ENCODE measurements around the gene NMS. TPM values are rescaled to one million over a fixed set of nuclear protein-coding genes. Genes with fewer than 3 reads are reported as not detected.

Gene NMS
- total RNA-seq, result not detected in 2 replicates

DNA sequence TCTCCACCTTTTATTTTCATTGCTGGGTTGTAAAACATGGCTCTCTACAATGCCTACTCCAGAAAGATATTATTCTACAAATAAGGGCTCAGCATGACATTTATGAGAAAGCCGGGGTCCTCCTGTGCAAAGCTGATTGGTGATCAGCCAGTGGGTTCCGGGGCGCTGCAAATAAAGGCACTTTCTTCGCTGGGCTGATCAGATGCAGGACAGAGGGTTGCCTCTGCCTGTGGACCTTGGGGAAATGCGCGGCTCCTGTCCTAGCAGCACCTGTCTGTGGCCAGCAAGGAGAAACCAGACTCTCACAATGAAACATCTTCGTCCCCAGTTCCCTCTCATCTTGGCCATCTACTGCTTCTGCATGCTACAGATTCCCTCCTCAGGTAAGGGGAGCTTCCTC lies at the start of gene NMS:
NMS (plus strand) TSS at position 301 of the 400 bp plus-strand sequence; CDS start at position 308, 7 bp downstream.

Other genes with a start within 250 kb of the NMS start
- under 0.01 TPM in 1 of 2 replicates, not detected in the other for gene LONRF2, start 148.0 kb upstream of the NMS start, total RNA-seq
- 14.2 and 17.7 TPM in 2 replicates for gene CHST10, start 52.8 kb upstream of the NMS start, total RNA-seq
- gene PDCL3, start 92.5 kb downstream of the NMS start, total RNA-seq, result 20.7 and 27.9 TPM in 2 replicates